Dedifferentiated amniotic fluid mesenchymal stem cell (primary cell): ENCODE measurements around the gene CYRIA.

Source experiments
- DNase-seq: peaks from one replicate; pipeline ENCODE4 v3.0.0-alpha.2; 2016; ENCODE audit errors: extremely low spot score

CYRIA gene

GRCh38 chr2:16629770-16630169, 35.9 kb downstream of the CYRIA start:
- DNase-seq: no peak

GRCh38 chr2:16629044-16629443, 36.6 kb downstream of the CYRIA start:
- no peak for DNase-seq

- no peak for DNase-seq
These were observed 37.3 kb downstream of the CYRIA start for GRCh38 chr2:16628314-16628713.

- DNase-seq: no peak
These were observed 38.5 kb downstream of the CYRIA start for GRCh38 chr2:16626997-16627605.

GRCh38 chr2:16626497-16626896, 39.1 kb downstream of the CYRIA start:
- no peak for DNase-seq

GRCh38 chr2:16625759-16626158, 39.9 kb downstream of the CYRIA start:
- no peak for DNase-seq

- DNase-seq: no peak
These were observed 40.4 kb downstream of the CYRIA start for GRCh38 chr2:16625201-16625729.

- no peak for DNase-seq
These were observed 41.2 kb downstream of the CYRIA start for GRCh38 chr2:16624436-16624780.

GRCh38 chr2:16623564-16624435, 41.8 kb downstream of the CYRIA start:
- DNase-seq: no peak

GRCh38 chr2:16623031-16623430, 42.6 kb downstream of the CYRIA start:
- no peak for DNase-seq

- DNase-seq: no peak
These were observed 43.1 kb downstream of the CYRIA start for GRCh38 chr2:16622399-16622968.

- no peak for DNase-seq
These were observed 44.3 kb downstream of the CYRIA start for GRCh38 chr2:16621316-16621715.

- DNase-seq: no peak
These were observed 45.0 kb downstream of the CYRIA start for GRCh38 chr2:16620590-16620989.

- DNase-seq: no peak
These were observed 45.9 kb downstream of the CYRIA start for GRCh38 chr2:16619576-16620245.

GRCh38 chr2:16617282-16618266, 48.1 kb downstream of the CYRIA start:
- DNase-seq: no peak
